BLaER1 treated with 17β-estradiol and CSF1 and Interleukin-3, amounts not matched to agents 10 nM and 100 nM (cell line): ENCODE data around the gene PPFIBP1.
A peak's percentile ranks its signal among the peaks of the same experiment; 100 is the strongest.

Experiments used
- H3K27ac ChIP-seq, 11 experiments: shearing (Covaris generic); formaldehyde crosslinking; 2 replicates each; pipeline ENCODE4 v1.8.1; 2022
- H3K27me3 ChIP-seq, 11 experiments: shearing (Covaris generic); formaldehyde crosslinking; 2 replicates each; pipeline ENCODE4 v1.8.1; 2022
- H3K36me3 ChIP-seq, 11 experiments: shearing (Covaris generic); formaldehyde crosslinking; 2 replicates each; pipeline ENCODE4 v1.8.1; 2022
- H3K4me1 ChIP-seq, 10 experiments: shearing (Covaris generic); formaldehyde crosslinking; 2 replicates each; pipeline ENCODE4 v1.8.1; 2022
- H3K4me2 ChIP-seq, 11 experiments: shearing (Covaris generic); formaldehyde crosslinking; 2 replicates each; pipeline ENCODE4 v1.8.1; 2022
- H3K4me3 ChIP-seq, 10 experiments: shearing (Covaris generic); formaldehyde crosslinking; 2 replicates each; pipeline ENCODE4 v1.8.1; 2022
- H3K9ac ChIP-seq, 11 experiments: shearing (Covaris generic); formaldehyde crosslinking; 2 replicates each; pipeline ENCODE4 v1.8.1; 2022
- H3K9me3 ChIP-seq, 11 experiments: shearing (Covaris generic); formaldehyde crosslinking; replicated peaks in 1 of 11; 2 replicates each; pipeline ENCODE4 v1.8.1; 2022
- H4K20me1 ChIP-seq, 11 experiments: shearing (Covaris generic); formaldehyde crosslinking; 2 replicates each; pipeline ENCODE4 v1.8.1; 2022
- Cebpa-rat ChIP-seq, 11 experiments: shearing (Covaris generic); IDR thresholded peaks; 2 replicates each; pipeline ENCODE4 v1.8.1; 2022

Gene PPFIBP1

GRCh38 chr12:27665704-27666103 lies 141.7 kb downstream of the PPFIBP1 start:
- no peak overlapping the region for H3K27ac ChIP-seq
- H4K20me1 ChIP-seq = no peaks in the 10 kb centered on the region
- H3K9ac ChIP-seq = no peak overlapping the region
- H3K4me2 ChIP-seq = no peak overlapping the region
- H3K36me3 ChIP-seq = peaks cover 54 to 99% (median 77%) of the 10 kb centered on the region in 11 experiments
- H3K4me1 ChIP-seq = peaks cover 0 to 23% (median 0%) of the 10 kb centered on the region in 10 experiments; a peak in 6 of 20 replicates
- no peak overlapping the region for H3K4me3 ChIP-seq
- no peaks in the 10 kb centered on the region for H3K9me3 ChIP-seq
- H3K27me3 ChIP-seq = no peaks in the 10 kb centered on the region
- no peak for TF ChIP-seq Cebpa-rat (IDR thresholded peaks at IDR 0.05)

- no peak overlapping the region for H3K9ac ChIP-seq
- no peaks in the 10 kb centered on the region for H3K27me3 ChIP-seq
- H3K27ac ChIP-seq = no peak overlapping the region
- H4K20me1 ChIP-seq = no peaks in the 10 kb centered on the region
- H3K36me3 ChIP-seq = peaks cover 45 to 99% (median 74%) of the 10 kb centered on the region in 11 experiments
- no peak overlapping the region for H3K4me3 ChIP-seq
- peaks cover 0 to 23% (median 0%) of the 10 kb centered on the region in 10 experiments; a peak in 6 of 20 replicates for H3K4me1 ChIP-seq
- H3K4me2 ChIP-seq = no peak overlapping the region
- no peak for TF ChIP-seq Cebpa-rat (IDR thresholded peaks at IDR 0.05)
- no peaks in the 10 kb centered on the region for H3K9me3 ChIP-seq
Observed at GRCh38 chr12:27666510-27666909, 142.5 kb downstream of the PPFIBP1 start.

- TF ChIP-seq Cebpa-rat (IDR thresholded peaks at IDR 0.05) = no peak
- H3K9ac ChIP-seq = no peak overlapping the region
- H3K4me3 ChIP-seq = no peak overlapping the region
- H3K27me3 ChIP-seq = no peaks in the 10 kb centered on the region
- peaks cover 0 to 23% (median 2%) of the 10 kb centered on the region in 10 experiments; a peak in 15 of 20 replicates for H3K4me1 ChIP-seq
- H3K27ac ChIP-seq = no peak overlapping the region
- H4K20me1 ChIP-seq = no peaks in the 10 kb centered on the region
- H3K36me3 ChIP-seq = peaks cover 41 to 94% (median 71%) of the 10 kb centered on the region in 11 experiments
- H3K4me2 ChIP-seq = peak overlapping the region in 2 of 11 experiments; percentile 15 to 36; a peak in 1 of 22 replicates
- no peaks in the 10 kb centered on the region for H3K9me3 ChIP-seq
Observed at GRCh38 chr12:27667540-27667939, 143.5 kb downstream of the PPFIBP1 start.

- no peak overlapping the region for H3K4me3 ChIP-seq
- no peak overlapping the region for H3K27ac ChIP-seq
- TF ChIP-seq Cebpa-rat (IDR thresholded peaks at IDR 0.05) = no peak
- H3K4me1 ChIP-seq = peaks cover 0 to 21% (median 14%) of the 10 kb centered on the region in 10 experiments; a peak in 17 of 20 replicates
- H3K27me3 ChIP-seq = no peaks in the 10 kb centered on the region
- no peak overlapping the region for H3K9ac ChIP-seq
- no peaks in the 10 kb centered on the region for H3K9me3 ChIP-seq
- no peaks in the 10 kb centered on the region for H4K20me1 ChIP-seq
- H3K4me2 ChIP-seq = no peak overlapping the region; a peak in 1 of 22 replicates
- peaks cover 27 to 81% (median 54%) of the 10 kb centered on the region in 11 experiments for H3K36me3 ChIP-seq
Observed at GRCh38 chr12:27672051-27672450, 148.0 kb downstream of the PPFIBP1 start.

GRCh38 chr12:27672643-27673042 lies 148.6 kb downstream of the PPFIBP1 start:
- Histone ChIP-seq H3K9ac (no peak overlapping the region), H3K27me3 (no peaks in the 10 kb centered on the region), H3K27ac (no peak overlapping the region), H3K9me3 (no peaks in the 10 kb centered on the region), H3K36me3 (peaks cover 27 to 81% (median 54%) of the 10 kb centered on the region in 11 experiments), H3K4me1 (peaks cover 0 to 15% (median 13%) of the 10 kb centered on the region in 10 experiments; a peak in 17 of 20 replicates), H4K20me1 (no peaks in the 10 kb centered on the region), H3K4me3 (no peak overlapping the region), H3K4me2 (peak overlapping the region in 6 of 11 experiments; percentile 5 to 48 (median 38); a peak in 8 of 22 replicates)
- no peak for TF ChIP-seq Cebpa-rat (IDR thresholded peaks at IDR 0.05)

GRCh38 chr12:27673101-27673718 lies 149.2 kb downstream of the PPFIBP1 start:
- Histone ChIP-seq H3K9ac (peak overlapping the region in 1 of 11 experiments; percentile 32; a peak in 2 of 22 replicates), H3K27ac (no peak overlapping the region), H4K20me1 (no peaks in the 10 kb centered on the region), H3K9me3 (no peaks in the 10 kb centered on the region), H3K27me3 (no peaks in the 10 kb centered on the region), H3K4me3 (no peak overlapping the region), H3K4me1 (peaks cover 0 to 14% (median 12%) of the 10 kb centered on the region in 10 experiments; a peak in 16 of 20 replicates), H3K4me2 (peak overlapping the region in 6 of 11 experiments; percentile 5 to 48 (median 38); a peak in 10 of 22 replicates), H3K36me3 (peaks cover 23 to 81% (median 54%) of the 10 kb centered on the region in 11 experiments)
- TF ChIP-seq Cebpa-rat (IDR thresholded peaks at IDR 0.05) = no peak

DNA sequence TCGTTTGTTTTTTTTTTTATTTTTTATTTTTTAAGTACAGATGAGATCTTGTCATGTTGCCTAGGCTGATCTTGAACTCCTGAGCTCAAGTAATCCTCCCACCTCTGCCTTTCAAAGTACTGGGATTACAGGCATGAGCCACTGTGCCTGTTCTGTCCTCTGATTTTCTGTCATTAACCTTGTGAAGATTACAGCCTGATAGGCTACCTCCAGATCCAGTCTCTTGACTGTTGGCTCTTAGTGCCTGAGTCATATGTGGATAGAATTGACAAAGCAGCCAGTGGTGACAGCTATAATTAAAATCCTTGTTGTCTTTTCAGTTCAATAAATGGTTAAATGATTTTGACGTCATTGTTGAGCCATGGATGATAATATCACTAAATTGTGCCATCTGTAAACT lies 151.0 kb downstream of the PPFIBP1 start:
- Histone ChIP-seq H3K4me2 (no peak overlapping the region), H3K9me3 (0 out of 22 replicates have a peak, but pooled peaks cover 0 to 3% (median 0%) of the 10 kb centered on the region in 11 experiments), H3K27ac (no peak overlapping the region), H3K27me3 (no peaks in the 10 kb centered on the region), H3K4me1 (peaks cover 0 to 14% (median 12%) of the 10 kb centered on the region in 10 experiments; a peak in 11 of 20 replicates), H4K20me1 (no peaks in the 10 kb centered on the region), H3K9ac (no peak overlapping the region), H3K36me3 (peaks cover 36 to 81% (median 62%) of the 10 kb centered on the region in 11 experiments), H3K4me3 (no peak overlapping the region)
- TF ChIP-seq Cebpa-rat (IDR thresholded peaks at IDR 0.05) = no peak

GRCh38 chr12:27680619-27681018 lies 156.6 kb downstream of the PPFIBP1 start:
- H3K27ac ChIP-seq = no peak overlapping the region
- 0 out of 22 replicates have a peak, but pooled peaks cover 0 to 6% (median 0%) of the 10 kb centered on the region in 11 experiments for H3K9me3 ChIP-seq
- H3K4me2 ChIP-seq = no peak overlapping the region
- H3K9ac ChIP-seq = no peak overlapping the region
- TF ChIP-seq Cebpa-rat (IDR thresholded peaks at IDR 0.05) = no peak
- no peak overlapping the region for H3K4me3 ChIP-seq
- no peaks in the 10 kb centered on the region for H4K20me1 ChIP-seq
- H3K27me3 ChIP-seq = no peaks in the 10 kb centered on the region
- no peaks in the 10 kb centered on the region for H3K4me1 ChIP-seq
- H3K36me3 ChIP-seq = peaks cover 70 to 99% (median 92%) of the 10 kb centered on the region in 11 experiments

DNA sequence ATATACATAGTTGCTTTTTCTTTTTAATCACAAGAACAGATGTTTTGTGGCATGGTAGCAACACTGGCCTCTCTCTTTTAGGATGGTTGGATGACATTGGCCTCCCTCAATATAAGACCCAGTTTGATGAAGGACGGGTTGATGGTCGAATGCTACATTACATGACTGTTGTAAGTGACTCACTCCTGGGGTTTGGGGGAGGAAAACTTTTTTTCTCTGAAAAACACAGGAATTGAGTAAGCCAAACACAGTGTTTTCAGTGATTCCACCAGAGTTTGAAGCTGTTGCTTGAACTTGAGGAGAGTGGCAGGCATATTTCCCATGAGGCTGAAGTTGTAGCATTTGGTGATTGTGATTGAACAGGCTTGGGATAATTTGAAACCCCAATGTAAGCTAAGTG lies 158.5 kb downstream of the PPFIBP1 start:
- H3K9me3 ChIP-seq = 0 out of 22 replicates have a peak, but pooled peaks cover 0 to 6% (median 0%) of the 10 kb centered on the region in 11 experiments
- H3K4me3 ChIP-seq = no peak overlapping the region
- no peak overlapping the region for H3K4me2 ChIP-seq
- no peak overlapping the region for H3K27ac ChIP-seq
- no peaks in the 10 kb centered on the region for H4K20me1 ChIP-seq
- H3K36me3 ChIP-seq = peaks cover 67 to 99% (median 87%) of the 10 kb centered on the region in 11 experiments
- H3K4me1 ChIP-seq = no peaks in the 10 kb centered on the region
- no peaks in the 10 kb centered on the region for H3K27me3 ChIP-seq
- TF ChIP-seq Cebpa-rat (IDR thresholded peaks at IDR 0.05) = no peak
- H3K9ac ChIP-seq = no peak overlapping the region
